ENCODE measurements around the gene TNF. TPM values are rescaled to one million over a fixed set of nuclear protein-coding genes. Genes with fewer than 3 reads are reported as not detected.
"Not testable (repeated sequence)": the region's sequence is repeated elsewhere in the genome, so short reads cannot be mapped to it uniquely, and the experiment has no call there.

Gene TNF
- total RNA-seq, 1 experiment from 2014 or later: 0.91 TPM

DNA sequence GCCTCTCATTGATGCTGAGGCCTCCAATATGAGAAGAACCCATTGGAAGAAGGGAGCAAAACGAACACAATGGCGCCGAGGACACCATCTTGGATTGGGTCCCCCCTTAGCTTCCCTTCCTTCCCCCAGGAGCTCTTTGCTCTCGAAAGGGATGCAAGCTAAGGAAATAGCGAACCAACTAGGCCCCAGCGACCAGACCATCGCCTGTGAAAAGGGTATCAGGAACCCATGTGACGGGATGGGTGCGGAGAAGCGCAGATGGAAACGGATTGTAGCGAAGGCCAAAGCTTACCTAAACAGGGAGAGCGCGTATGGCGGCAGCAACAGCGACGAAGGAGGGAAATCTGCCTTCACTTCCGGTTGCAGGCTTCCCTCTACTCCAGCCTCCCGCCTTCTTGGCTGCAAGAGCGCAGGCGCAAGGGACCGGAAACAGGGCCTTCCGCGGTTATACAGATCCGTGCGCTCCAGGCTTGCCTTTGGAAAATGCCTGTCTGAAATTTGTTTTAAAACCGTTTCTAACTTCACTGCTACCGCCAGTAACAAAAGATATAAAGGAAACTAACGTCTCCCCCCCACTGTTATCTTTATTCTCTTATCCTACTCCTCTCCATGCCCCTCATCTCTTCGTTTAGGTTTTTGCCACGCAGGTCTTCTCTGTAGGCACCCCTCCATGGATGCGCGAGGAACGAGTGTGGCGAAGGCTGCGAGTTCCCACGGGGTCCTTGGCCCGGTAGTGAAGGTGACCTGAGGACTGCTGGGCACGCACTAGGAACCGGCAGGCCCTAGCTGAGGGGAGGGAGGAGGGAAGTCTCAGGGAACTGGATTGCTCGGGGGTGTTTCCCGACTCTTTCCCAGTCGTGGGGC is 33.5 kb upstream of the TNF start, which contains the start of gene DDX39B:
Gene DDX39B, minus strand, starts transcription at position 346 of the 864 bp plus-strand sequence. CDS start 1,471 bp downstream, outside the sequence.
- DNase-seq (ENCODE audit: low read depth): peak; percentile 95
- in situ Hi-C loops (cut with HindIII; ENCODE audit: low pct_unique_long_range_greater_than_20kb, low sequenced_read_pairs): no loop called here

DNA sequence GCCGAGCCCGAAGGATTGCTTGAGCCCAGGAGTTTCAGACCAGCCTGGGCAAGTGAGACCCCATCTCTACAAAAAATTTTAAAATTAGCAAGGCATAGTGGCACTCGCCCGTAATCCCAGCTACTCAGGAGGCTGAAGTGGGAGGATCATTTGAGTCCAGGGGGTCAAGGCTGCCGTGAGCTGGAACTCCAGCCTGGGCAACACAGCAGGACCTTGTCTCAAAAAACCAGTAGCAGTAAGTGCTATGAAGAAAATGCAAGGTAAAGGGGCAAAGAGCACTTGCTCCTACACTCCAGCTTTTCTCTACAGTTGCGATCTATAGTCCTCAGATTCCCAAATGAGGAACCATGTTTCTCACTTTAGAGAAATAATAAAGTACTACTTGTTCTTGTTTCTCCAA is 31.7 kb upstream of the TNF start:
- in situ Hi-C loops (cut with HindIII; ENCODE audit: low pct_unique_long_range_greater_than_20kb, low sequenced_read_pairs): no loop called here
- DNase-seq (ENCODE audit: low read depth): no peak

DNA sequence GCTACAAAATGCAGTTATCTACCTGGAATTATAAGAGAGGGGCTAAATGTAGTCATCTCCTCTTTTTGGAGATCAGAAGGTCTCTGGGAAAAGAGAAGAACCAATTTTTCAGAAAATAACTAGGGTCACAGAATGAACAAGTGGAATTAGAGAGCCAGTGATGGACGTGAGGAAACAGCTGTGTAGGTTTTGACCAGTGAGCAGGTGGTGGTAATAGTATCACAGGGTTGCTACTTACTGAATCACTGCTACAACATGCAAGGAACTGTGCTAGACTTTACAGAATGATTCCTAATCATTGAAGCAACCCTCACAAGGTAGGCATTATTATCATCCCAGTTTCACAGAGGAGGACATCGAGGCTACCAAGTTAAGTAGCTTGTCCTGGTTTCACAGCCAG is 30.7 kb upstream of the TNF start:
- in situ Hi-C loops (cut with HindIII; ENCODE audit: low pct_unique_long_range_greater_than_20kb, low sequenced_read_pairs): no loop called here
- DNase-seq (ENCODE audit: low read depth): no peak

DNA sequence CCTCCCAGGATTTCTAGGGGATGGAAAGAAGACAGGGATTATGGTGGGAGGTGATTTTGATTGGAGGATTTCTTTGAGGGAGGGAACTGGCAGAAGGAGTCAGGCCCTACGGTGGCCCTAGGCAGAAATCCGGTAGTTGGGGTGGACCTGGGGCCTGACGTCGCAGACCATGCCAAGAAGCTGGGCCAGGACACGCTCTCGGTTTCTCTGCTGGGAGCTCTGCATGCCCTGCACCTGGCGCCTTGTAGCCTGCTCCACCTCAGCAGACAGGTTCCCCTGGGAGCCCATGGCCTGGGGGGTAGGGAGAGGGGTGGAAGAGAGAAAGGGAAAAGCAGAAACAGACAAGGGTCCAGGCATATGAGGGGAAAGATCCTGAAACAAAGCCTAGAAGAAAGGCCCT is 30.1 kb upstream of the TNF start:
- in situ Hi-C loops (cut with HindIII; ENCODE audit: low pct_unique_long_range_greater_than_20kb, low sequenced_read_pairs): no loop called here

DNA sequence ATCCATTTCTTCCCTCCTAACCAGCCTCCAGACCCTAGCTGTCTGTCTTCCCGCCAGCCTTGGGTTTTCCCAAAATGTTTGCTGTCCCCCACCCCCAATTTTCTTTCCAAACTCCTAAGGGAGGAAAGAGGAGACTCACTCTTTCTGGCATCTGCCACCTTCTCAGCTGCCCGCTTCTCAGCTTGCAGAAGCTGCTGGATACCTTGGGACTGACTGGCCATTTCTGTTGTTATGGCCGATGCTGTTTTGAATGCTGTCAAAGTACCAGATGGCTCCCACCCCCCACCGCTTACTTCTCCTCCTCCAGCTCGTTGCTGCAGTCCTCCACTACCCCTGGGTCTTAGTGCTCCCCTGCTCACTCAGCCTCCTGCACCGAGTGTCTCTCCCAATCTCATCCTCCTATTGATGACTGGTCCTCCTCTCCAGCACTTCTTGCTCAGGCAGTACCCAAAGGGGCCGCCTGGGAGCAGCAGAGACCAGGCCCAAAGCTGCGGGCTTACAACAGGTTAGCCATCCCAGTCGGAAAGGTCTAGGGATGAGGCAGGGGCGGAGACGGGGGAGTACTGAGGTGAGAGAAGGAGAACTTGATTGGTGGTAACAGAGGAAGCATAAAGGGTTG is 28.9 kb upstream of the TNF start, which contains the start of gene ATP6V1G2:
Gene ATP6V1G2, minus strand, starts transcription at position 270 of the 619 bp plus-strand sequence. Its CDS starts 49 bp downstream, at position 221.
- in situ Hi-C loops (cut with HindIII; ENCODE audit: low pct_unique_long_range_greater_than_20kb, low sequenced_read_pairs): no loop called here
- DNase-seq (ENCODE audit: low read depth): peak; percentile 91

More for the DNA sequence above, 30.1 kb upstream of the TNF start:
- DNase-seq (ENCODE audit: low read depth): no peak

DNA sequence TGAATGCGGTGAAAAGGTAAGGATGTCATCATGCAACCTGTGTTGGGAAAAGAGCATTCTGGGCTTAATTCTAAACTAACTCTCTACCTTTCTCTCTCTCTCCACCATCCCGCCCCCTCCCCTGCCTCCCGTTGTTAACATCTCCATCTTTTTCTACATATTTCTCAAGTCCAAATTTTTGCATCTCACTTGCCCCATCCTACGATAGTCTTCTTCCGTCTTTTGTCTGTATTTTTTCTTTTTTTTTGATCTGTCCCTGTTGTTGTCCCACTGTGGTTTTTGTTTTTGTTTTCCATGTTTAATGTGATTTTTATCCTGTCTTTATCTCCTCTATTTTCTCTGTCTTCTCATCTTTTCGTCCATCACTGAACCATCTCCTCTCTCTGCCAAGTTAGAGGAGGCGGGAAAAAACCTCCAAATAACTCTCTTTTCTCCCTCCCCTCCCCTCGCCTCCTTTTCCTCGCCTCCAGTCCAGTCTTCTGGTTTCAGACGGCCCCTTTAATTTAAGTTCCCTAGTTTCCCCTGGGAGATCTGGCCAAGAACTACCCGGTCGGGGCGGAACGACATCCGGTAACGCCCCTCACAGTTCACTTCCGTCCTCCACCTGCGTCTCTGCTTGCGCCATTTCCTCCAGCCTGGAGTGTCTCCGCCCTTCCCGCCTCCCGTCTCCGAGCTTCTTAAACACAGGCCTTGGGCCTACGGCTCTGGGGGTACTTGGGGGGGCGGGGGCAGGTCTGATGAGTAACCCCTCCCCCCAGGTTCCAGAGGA is 28.2 kb upstream of the TNF start, which contains the start of gene NFKBIL1:
Gene NFKBIL1, plus strand, starts transcription at position 651 of the 769 bp plus-strand sequence. Its CDS starts 87 bp downstream, at position 738.
- peak; percentile 91 for DNase-seq (ENCODE audit: low read depth)
- in situ Hi-C loops (cut with HindIII; ENCODE audit: low pct_unique_long_range_greater_than_20kb, low sequenced_read_pairs): no loop called here

DNA sequence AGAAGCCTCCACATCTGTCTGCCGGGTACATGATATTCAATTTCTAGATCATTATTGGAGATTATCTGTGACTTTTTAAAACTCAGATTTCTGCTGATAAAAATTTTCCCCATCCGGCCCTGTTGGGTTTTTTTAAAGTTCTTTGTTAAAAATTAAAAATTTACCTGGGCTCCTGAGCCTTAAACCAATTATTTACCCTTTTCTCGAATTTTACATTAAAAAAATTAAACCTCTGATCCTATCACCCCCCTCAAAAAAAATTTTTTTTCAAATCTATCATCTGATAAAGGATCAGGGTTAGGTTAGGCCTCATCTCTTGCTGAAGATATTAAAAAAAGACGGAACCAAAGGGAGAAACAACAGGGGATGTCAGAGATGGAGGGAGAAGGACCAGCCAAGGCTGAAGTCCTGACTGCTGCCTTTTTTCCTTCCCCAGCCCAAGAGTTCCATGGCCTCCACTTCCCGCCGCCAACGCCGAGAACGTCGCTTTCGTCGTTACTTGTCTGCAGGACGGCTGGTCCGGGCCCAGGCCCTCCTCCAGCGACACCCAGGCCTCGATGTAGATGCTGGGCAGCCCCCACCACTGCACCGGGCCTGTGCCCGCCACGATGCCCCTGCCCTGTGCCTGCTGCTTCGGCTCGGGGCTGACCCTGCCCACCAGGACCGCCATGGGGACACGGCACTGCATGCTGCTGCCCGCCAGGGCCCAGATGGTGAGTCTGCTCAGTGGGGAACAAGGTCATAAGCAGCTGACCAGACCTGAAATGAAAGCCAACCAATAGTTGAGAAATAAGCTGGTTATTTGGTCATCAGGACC is 27.4 kb upstream of the TNF start:
- in situ Hi-C loops (cut with HindIII; ENCODE audit: low pct_unique_long_range_greater_than_20kb, low sequenced_read_pairs): no loop called here

DNA sequence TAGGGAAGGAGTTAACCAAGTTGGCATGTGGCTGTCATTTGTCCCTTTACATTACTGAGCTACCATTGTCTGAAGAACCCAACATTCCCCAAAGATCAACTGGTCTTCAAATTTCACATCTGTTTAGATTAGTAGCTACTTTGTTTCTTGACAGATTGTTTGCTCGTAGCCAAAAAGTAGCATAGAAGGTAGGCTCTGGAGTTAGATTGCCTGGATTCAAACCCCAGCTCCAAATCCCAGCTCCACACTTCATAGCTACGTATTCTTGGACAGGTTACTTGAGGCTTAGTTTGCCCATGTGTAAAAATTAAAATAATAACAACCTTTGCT is 26.9 kb upstream of the TNF start:
- DNase-seq (ENCODE audit: low read depth): no peak
- in situ Hi-C loops (cut with HindIII; ENCODE audit: low pct_unique_long_range_greater_than_20kb, low sequenced_read_pairs): no loop called here

More for the DNA sequence above, 27.4 kb upstream of the TNF start:
- DNase-seq (ENCODE audit: low read depth): no peak

DNA sequence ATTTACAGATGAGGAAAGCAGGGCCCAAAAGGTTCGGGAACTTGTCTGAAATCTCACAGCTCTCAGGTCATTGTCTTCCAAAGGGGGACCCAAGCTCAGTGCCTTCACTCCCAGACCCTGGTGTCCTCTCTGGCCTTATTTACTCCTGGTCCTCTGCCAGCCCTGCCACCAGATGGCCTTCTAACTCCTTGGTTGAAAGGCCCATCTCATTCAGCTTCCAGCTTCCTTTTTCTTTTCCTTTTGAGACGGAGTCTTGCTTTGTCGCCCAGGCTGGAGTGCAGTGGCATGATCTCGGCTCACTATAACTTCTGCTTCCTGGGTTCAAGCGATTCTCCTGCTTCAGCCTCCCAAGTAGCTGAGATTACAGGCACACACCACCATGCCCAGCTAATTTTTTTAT is 24.0 kb upstream of the TNF start:
- in situ Hi-C loops (cut with HindIII; ENCODE audit: low pct_unique_long_range_greater_than_20kb, low sequenced_read_pairs): not testable (repeated sequence)
- peak; percentile 39 for DNase-seq (ENCODE audit: low read depth)

DNA sequence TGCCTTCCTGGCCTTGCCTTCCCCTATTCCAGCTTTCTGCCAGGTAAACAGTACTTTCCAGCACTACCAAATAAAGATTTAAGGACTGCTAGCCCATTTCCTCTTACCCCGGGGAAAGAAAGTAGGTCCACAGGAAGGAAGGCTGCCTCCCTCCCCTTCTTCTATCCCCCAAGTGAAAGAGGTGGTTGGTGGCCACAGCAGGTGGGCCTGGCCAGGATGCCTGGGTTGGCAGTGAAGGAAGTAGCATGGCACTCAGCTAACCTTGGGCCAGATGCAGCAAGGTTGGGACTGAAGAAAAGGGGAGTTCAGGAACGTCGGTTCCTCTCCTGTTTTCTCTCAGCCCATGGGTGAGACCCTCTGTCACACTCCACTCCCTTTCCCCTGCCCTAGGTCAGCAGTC is 19.1 kb upstream of the TNF start:
- in situ Hi-C loops (cut with HindIII; ENCODE audit: low pct_unique_long_range_greater_than_20kb, low sequenced_read_pairs): no loop called here
- DNase-seq (ENCODE audit: low read depth): no peak

DNA sequence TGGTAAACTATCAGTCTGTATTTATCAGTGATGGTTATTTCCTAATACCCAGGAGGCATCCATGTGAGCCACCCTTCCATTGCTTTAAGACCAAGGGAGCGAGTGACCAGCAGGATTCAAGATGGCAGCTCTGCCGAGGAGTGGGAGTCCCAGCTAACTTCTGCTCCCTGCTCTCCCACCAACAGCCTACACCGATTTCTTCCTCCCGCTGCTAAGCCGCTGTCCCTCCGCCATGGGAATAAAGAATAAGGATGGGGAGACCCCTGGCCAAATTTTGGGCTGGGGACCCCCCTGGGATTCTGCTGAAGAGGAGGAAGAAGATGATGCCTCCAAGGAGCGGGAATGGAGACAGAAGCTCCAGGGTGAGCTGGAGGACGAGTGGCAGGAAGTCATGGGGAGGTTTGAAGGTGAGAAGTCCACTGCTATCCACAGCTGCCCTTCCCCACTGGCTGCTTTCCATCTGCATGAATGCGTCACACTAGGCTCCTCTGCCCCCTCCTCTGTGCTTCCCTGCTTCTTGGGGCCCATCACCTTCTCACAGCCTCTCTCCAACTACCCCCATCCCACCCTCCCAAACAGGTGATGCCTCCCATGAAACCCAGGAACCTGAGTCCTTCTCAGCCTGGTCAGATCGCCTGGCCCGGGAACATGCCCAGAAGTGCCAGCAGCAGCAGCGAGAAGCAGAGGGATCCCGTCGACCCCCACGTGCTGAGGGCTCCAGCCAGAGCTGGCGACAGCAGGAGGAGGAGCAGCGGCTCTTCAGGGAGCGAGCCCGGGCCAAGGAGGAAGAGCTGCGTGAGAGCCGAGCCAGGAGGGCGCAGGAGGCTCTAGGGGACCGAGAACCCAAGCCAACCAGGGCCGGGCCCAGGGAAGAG is 17.7 kb upstream of the TNF start:
- in situ Hi-C loops (cut with HindIII; ENCODE audit: low pct_unique_long_range_greater_than_20kb, low sequenced_read_pairs): no loop called here
- no peak for DNase-seq (ENCODE audit: low read depth)

DNA sequence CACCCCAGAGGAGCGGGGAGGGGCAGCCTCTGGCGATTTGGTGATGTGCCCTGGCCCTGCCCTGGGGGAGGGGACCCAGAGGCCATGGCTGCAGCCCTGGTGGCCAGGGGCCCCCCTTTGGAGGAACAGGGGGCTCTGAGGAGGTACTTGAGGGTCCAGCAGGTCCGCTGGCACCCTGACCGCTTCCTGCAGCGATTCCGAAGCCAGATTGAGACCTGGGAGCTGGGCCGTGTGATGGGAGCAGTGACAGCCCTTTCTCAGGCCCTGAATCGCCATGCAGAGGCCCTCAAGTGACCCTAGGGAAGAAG is 17.1 kb upstream of the TNF start:
- in situ Hi-C loops (cut with HindIII; ENCODE audit: low pct_unique_long_range_greater_than_20kb, low sequenced_read_pairs): no loop called here
- no peak for DNase-seq (ENCODE audit: low read depth)

DNA sequence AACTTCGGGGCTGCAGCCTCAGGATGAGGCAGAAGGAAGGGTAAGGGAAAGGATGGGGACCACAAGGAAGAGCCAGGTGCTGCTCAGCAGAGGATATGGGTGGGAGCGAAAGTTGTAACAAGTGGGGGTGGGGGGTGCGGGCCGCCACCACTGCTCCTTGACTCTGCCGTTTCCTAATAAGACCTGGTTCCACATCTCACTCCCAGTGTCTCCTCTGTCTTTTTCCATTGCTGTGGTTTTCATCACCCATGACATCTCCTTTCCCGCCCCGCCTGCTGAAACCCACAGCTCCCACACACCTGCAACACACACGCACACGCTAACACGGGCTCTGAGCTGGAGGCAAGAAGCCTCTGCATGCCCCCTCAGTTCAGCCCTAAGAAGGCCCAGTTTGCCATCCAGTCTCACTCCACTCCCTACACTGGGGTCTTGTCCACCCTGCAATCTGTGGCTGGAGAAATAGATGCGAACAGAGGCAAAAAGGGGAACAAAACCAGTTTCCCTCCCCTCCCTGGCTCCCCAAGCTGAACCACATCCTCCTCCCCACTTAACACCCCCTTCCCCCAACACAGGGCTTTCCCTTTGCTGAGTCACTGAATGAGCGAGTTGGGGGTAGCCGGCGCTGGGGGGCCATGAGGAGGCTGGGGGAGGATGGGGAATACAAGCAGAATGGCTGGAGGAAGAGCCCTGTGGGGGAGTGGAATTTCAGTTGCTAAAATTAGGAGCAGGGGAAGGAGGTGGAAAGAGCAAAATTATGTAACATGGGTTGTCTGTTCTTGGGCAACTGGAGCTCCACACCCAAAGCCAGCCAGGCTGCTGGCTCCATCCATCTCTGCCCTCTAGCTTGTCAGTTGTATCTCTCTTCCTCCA is 16.5 kb upstream of the TNF start:
- DNase-seq (ENCODE audit: low read depth): no peak
- in situ Hi-C loops (cut with HindIII; ENCODE audit: low pct_unique_long_range_greater_than_20kb, low sequenced_read_pairs): no loop called here

DNA sequence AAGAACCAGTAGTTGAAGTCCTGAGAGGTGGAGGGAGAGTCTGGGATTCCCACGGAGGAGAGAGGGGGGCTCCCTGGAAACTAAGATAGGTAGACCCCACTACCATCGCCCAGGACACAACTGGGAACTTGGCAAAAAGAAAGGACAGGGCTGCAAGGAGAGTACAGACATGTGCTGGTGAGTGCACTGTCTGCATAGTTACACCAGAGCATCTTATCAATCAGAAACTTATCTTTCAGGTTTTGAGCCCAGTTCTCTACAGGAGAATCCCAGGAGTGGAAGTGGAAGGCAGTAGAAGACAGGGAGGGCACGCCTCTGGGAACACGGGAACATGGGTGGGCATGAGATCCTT is 15.8 kb upstream of the TNF start:
- in situ Hi-C loops (cut with HindIII; ENCODE audit: low pct_unique_long_range_greater_than_20kb, low sequenced_read_pairs): no loop called here
- DNase-seq (ENCODE audit: low read depth): no peak

DNA sequence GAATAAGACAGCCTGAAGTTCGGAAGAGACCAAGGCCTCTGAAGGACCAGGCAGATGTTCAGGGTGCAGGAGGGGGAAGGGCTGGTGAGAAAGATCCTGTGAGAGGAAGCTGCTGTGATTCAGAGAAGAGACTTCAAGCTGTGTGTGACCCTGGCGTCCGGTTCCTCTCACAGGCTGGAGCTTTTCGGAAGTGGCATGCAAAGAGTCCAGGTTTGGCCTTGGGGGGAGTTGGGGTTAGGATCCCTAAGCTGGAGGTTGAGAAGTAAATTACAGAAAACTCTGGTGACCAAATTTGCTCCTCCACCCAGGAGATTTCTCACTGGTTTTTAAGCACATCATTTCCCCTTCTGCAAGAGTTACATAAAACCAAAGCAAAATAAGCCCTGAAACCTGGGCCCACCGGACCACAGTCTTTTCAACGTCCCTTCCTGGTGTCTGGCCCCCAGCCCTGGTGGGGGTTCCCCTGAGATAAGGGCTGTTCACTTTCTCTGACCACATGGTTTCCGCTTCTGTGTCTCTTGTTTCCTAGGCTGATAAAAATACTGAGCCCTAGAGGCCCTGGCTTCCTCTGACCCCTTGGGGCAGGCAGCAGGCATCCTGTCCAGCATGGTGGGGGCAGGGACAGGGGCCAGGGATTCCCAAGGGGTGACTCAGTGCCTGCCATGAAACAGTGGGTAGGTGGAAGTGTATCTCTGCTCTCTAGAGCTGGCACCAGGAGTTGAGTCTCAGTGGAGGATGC is 15.2 kb upstream of the TNF start:
- in situ Hi-C loops (cut with HindIII; ENCODE audit: low pct_unique_long_range_greater_than_20kb, low sequenced_read_pairs): no loop called here
- peak; percentile 66 for DNase-seq (ENCODE audit: low read depth)

DNA sequence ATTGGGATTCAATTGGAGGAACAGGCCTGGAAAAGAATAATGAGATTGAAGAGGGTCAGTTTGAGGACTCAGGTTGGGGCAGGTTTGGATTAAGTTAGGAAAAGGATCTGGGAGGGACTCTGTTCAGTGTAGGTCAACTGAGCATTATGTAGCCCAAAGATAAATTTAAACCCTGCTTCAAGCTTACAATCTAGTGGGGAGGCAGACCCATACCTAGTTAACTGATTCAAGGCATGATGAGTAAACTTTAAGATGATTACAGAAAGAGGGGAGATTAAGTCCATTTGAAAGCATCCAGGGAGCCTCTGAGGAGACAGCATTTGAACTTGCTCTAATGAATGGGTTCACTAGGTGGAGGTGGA is 14.7 kb upstream of the TNF start:
- DNase-seq (ENCODE audit: low read depth): no peak
- in situ Hi-C loops (cut with HindIII; ENCODE audit: low pct_unique_long_range_greater_than_20kb, low sequenced_read_pairs): no loop called here
